ENCODE measurements around the gene KIF12. TPM values are rescaled to one million over a fixed set of nuclear protein-coding genes. Genes with fewer than 3 reads are reported as not detected.

KIF12 gene
- polyA plus RNA-seq, 3 donors: not detected

- H3K4me1 ChIP-seq (ENCODE audit: control insufficient read depth in 1 of 2, insufficient read depth in 2 of 2, low read length in 2 of 2): no peaks in the 10 kb centered on the region
- no peaks in the 10 kb centered on the region for H4K20me1 ChIP-seq (ENCODE audit: insufficient read depth, low read length)
- no peak for TF ChIP-seq CTCF (IDR thresholded peaks at IDR 0.05)
- 93% methylated on average over 6 of the region's 6 CpGs for WGBS (ENCODE audit: insufficient coverage)
- no peaks in the 10 kb centered on the region for H3K27me3 ChIP-seq (ENCODE audit: control insufficient read depth in 2 of 2, insufficient read depth in 2 of 2, low read length in 2 of 2)
- no peak for DNase-seq
- no peak overlapping the region for H3K9ac ChIP-seq (ENCODE audit: insufficient read depth, low read length, poor library complexity, severe bottlenecking)
- H3K4me2 ChIP-seq (replicated peaks; ENCODE audit: extremely low read depth, low read length, poor library complexity, severe bottlenecking): no peak overlapping the region
- H2AFZ ChIP-seq (ENCODE audit: insufficient read depth, low read depth, low read length, poor library complexity, severe bottlenecking): no peak overlapping the region
- Mint-ChIP-seq H3K27me3 (ENCODE audit: low read depth in 3 of 3) (peaks cover 0 to 6% (median 4%) of the 10 kb centered on the region in 3 donors), H3K4me3 (no peak overlapping the region), H3K9me3 (peaks cover 0 to 11% (median 0%) of the 10 kb centered on the region in 7 donors), H3K4me1 (peaks cover 2% of the 10 kb centered on the region), H3K36me3 (no peaks in the 10 kb centered on the region), H3K27ac (no peak overlapping the region)
- no peaks in the 10 kb centered on the region for H3K36me3 ChIP-seq (replicated peaks in 1 of 2; ENCODE audit: control insufficient read depth in 1 of 2, insufficient read depth in 2 of 2, low read length in 2 of 2)
- H3K4me3 ChIP-seq (replicated peaks in 1 of 3; ENCODE audit: low read depth in 2 of 3, low read length in 3 of 3): no peak overlapping the region
- H3K9me3 ChIP-seq (replicated peaks in 1 of 2; ENCODE audit: control insufficient read depth in 1 of 2, insufficient read depth in 1 of 2, low read length in 2 of 2): no peaks in the 10 kb centered on the region
- no peak overlapping the region for H3K27ac ChIP-seq (ENCODE audit: low read depth in 1 of 2, low read length in 2 of 2)
- H3K79me2 ChIP-seq (ENCODE audit: insufficient read depth, low read length): no peaks in the 10 kb centered on the region
- intact Hi-C loops (cut with micrococcal nuclease): no loop called here
Observed at GRCh38 chr9:114086009-114086408, 13.1 kb downstream of the KIF12 start.

GRCh38 chr9:114085387-114085789 is 13.7 kb downstream of the KIF12 start:
- H3K27me3 Mint-ChIP-seq (ENCODE audit: low read depth in 3 of 3): peaks cover 0 to 5% (median 4%) of the 10 kb centered on the region in 3 donors
- H3K4me2 ChIP-seq (replicated peaks; ENCODE audit: extremely low read depth, low read length, poor library complexity, severe bottlenecking): no peak overlapping the region
- H3K4me3 ChIP-seq (replicated peaks in 1 of 3; ENCODE audit: low read depth in 2 of 3, low read length in 3 of 3): no peak overlapping the region
- no peaks in the 10 kb centered on the region for H3K36me3 Mint-ChIP-seq
- no peak for DNase-seq
- H3K27ac ChIP-seq (ENCODE audit: low read depth in 1 of 2, low read length in 2 of 2): no peak overlapping the region
- H2AFZ ChIP-seq (ENCODE audit: insufficient read depth, low read depth, low read length, poor library complexity, severe bottlenecking): no peak overlapping the region
- H3K9me3 Mint-ChIP-seq: peaks cover 0 to 7% (median 0%) of the 10 kb centered on the region in 7 donors
- H3K79me2 ChIP-seq (ENCODE audit: insufficient read depth, low read length): no peaks in the 10 kb centered on the region
- H3K4me1 ChIP-seq (ENCODE audit: control insufficient read depth in 1 of 2, insufficient read depth in 2 of 2, low read length in 2 of 2): no peaks in the 10 kb centered on the region
- H3K36me3 ChIP-seq (replicated peaks in 1 of 2; ENCODE audit: control insufficient read depth in 1 of 2, insufficient read depth in 2 of 2, low read length in 2 of 2): no peaks in the 10 kb centered on the region
- no peaks in the 10 kb centered on the region for H4K20me1 ChIP-seq (ENCODE audit: insufficient read depth, low read length)
- H3K9me3 ChIP-seq (replicated peaks in 1 of 2; ENCODE audit: control insufficient read depth in 1 of 2, insufficient read depth in 1 of 2, low read length in 2 of 2): no peaks in the 10 kb centered on the region
- WGBS (ENCODE audit: insufficient coverage): 87% methylated on average over 5 of the region's 9 CpGs
- H3K4me3 Mint-ChIP-seq: no peak overlapping the region
- no peak overlapping the region for H3K27ac Mint-ChIP-seq
- no peaks in the 10 kb centered on the region for H3K27me3 ChIP-seq (ENCODE audit: control insufficient read depth in 2 of 2, insufficient read depth in 2 of 2, low read length in 2 of 2)
- H3K4me1 Mint-ChIP-seq: peaks cover 2% of the 10 kb centered on the region
- no peak overlapping the region for H3K9ac ChIP-seq (ENCODE audit: insufficient read depth, low read length, poor library complexity, severe bottlenecking)
- TF ChIP-seq CTCF (IDR thresholded peaks at IDR 0.05): no peak
- intact Hi-C loops (cut with micrococcal nuclease): no loop called here
